B cell (primary cell): ENCODE measurements around the gene DMRT1. TPM values are rescaled to one million over a fixed set of nuclear protein-coding genes. Genes with fewer than 3 reads are reported as not detected.

ENCODE experiments used
- ATAC-seq: fragments of 200-7000 bp; cut with Tn5 transposase; one replicate; pipeline ENCODE4 v1.10.0; 2021; ENCODE audit warnings: low read depth, mild to moderate bottlenecking, moderate number of reproducible peaks, moderate library complexity
- CTCF ChIA-PET: fragments of 350-600 bp; sonication (Branson Sonifier 250); formaldehyde crosslinking; loops from one replicate; lab custom pipeline; 2021; ENCODE audit warnings: antibody characterized with exemption, inconsistent platforms; lab: Charles Lee
- POLR2A ChIA-PET: fragments of 350-600 bp; sonication (Branson Sonifier 250); formaldehyde crosslinking; loops from one replicate; lab custom pipeline; 2021; ENCODE audit warnings: antibody characterized with exemption; lab: Charles Lee
- DNase-seq: peaks from one replicate; pipeline ENCODE4 v3.0.0; 2013
- H2AFZ ChIP-seq: 2 replicates; pipeline ENCODE4 v1.6.1; 2012; ENCODE audit warnings: mild to moderate bottlenecking, low read depth, low read length; ENCODE audit not compliant: insufficient read depth, poor library complexity, severe bottlenecking
- H3K27ac ChIP-seq, 2 donors: 1 replicate in 1 of 2; 2 replicates in 1 of 2; pipeline ENCODE4 v1.5.1; 2012 to 2013; ENCODE audit warnings: low read length in 2 of 2, mild to moderate bottlenecking in 2 of 2, moderate library complexity in 1 of 2
- H3K27me3 ChIP-seq, 4 experiments: fragments of 200-600 bp in 1 of 4; sonication (generic) in 1 of 4; replicated peaks in 1 of 4; 1 replicate in 2 of 4; 2 replicates in 2 of 4; pipeline versions ENCODE4 v1.6.1 to v1.7.0; 2013 to 2016; ENCODE audit warnings: low read length in 3 of 4, mild to moderate bottlenecking in 2 of 4, mixed read lengths in 1 of 4, moderate library complexity in 1 of 4; ENCODE audit not compliant: insufficient read depth in 4 of 4, control insufficient read depth in 3 of 4; ENCODE audit errors: control extremely low read depth in 1 of 4
- H3K36me3 ChIP-seq, 2 experiments: replicated peaks in 1 of 2; 1 replicate in 1 of 2; 2 replicates in 1 of 2; pipeline versions ENCODE4 v1.6.1 to v1.7.1; 2013; ENCODE audit warnings: low read length in 1 of 2; ENCODE audit not compliant: insufficient read depth in 2 of 2, control insufficient read depth in 1 of 2; ENCODE audit errors: control extremely low read depth in 1 of 2, extremely low read depth in 1 of 2
- H3K4me1 ChIP-seq, 2 donors: fragments of 200-600 bp in 1 of 2; sonication (generic) in 1 of 2; 1 replicate in 1 of 2; 2 replicates in 1 of 2; pipeline versions ENCODE4 v1.5.1 to v1.6.1; 2013 to 2017; ENCODE audit warnings: low read length in 2 of 2; ENCODE audit not compliant: control insufficient read depth in 2 of 2, insufficient read depth in 2 of 2
- H3K4me2 ChIP-seq: replicated peaks from 2 replicates; pipeline ENCODE3; 2012; ENCODE audit warnings: mild to moderate bottlenecking, low read depth, low read length; ENCODE audit not compliant: poor library complexity, severe bottlenecking
- H3K4me3 ChIP-seq, 5 experiments: fragments of 200-600 bp in 1 of 5; sonication (generic) in 1 of 5; 1 replicate in 3 of 5; 2 replicates in 2 of 5; pipeline versions ENCODE4 v1.5.1 to v1.7.0; 2011 to 2016; ENCODE audit warnings: low read length in 4 of 5, mild to moderate bottlenecking in 4 of 5, low read depth in 2 of 5, control low read depth in 1 of 5, moderate library complexity in 1 of 5; ENCODE audit not compliant: insufficient read depth in 1 of 5; ENCODE audit errors: control extremely low read depth in 1 of 5, extremely low read depth in 1 of 5
- H3K79me2 ChIP-seq: fragments of 200-600 bp; sonication (generic); one replicate; pipeline ENCODE4 v1.6.0; 2016; ENCODE audit warnings: low read length; ENCODE audit not compliant: control insufficient read depth, insufficient read depth
- H3K9ac ChIP-seq: fragments of 200-600 bp; sonication (generic); 2 replicates; pipeline ENCODE4 v1.6.1; 2017; ENCODE audit warnings: mild to moderate bottlenecking, low read length, moderate library complexity
- H3K9me3 ChIP-seq, 3 donors: one replicate each; pipeline versions ENCODE4 v1.6.1 to v1.7.1; 2013; ENCODE audit warnings: low read length in 2 of 3; ENCODE audit not compliant: control insufficient read depth in 2 of 3, insufficient read depth in 1 of 3; ENCODE audit errors: control extremely low read depth in 1 of 3
- H4K20me1 ChIP-seq: 2 replicates; pipeline ENCODE4 v1.6.0; 2012; ENCODE audit warnings: mild to moderate bottlenecking, low read length; ENCODE audit not compliant: insufficient read depth, control insufficient read depth, poor library complexity, severe bottlenecking
- H3K27ac Mint-ChIP-seq: one replicate; pipeline ENCODE4 v1.8.0; 2021; ENCODE audit warnings: mixed read lengths
- H3K27me3 Mint-ChIP-seq: one replicate; pipeline ENCODE4 v1.8.0; 2021; ENCODE audit warnings: mixed read lengths
- H3K4me1 Mint-ChIP-seq: one replicate; pipeline ENCODE4 v1.8.0; 2021; ENCODE audit warnings: mixed read lengths
- H3K4me3 Mint-ChIP-seq: one replicate; pipeline ENCODE4 v1.8.0; 2021; ENCODE audit warnings: mixed read lengths
- H3K9me3 Mint-ChIP-seq: one replicate; pipeline ENCODE4 v1.8.0; 2022; ENCODE audit warnings: mixed read lengths; ENCODE audit not compliant: insufficient read depth
- EZH2 ChIP-seq: IDR thresholded peaks from 2 replicates; pipeline ENCODE4 v1.6.1; 2012; ENCODE audit warnings: borderline replicate concordance, low read depth, mild to moderate bottlenecking, moderate library complexity, low read length; ENCODE audit not compliant: insufficient read depth, poor library complexity, severe bottlenecking
- WGBS: methylation state at CpG from one replicate; pipeline ENCODE4 v1.1.5; 2013; ENCODE audit warnings: missing lambda C conversion rate; ENCODE audit not compliant: insufficient coverage; 5-methylcytosine and 5-hydroxymethylcytosine counted together
- intact Hi-C: fragments of 100-400 bp; cut with micrococcal nuclease; formaldehyde crosslinking; loops from one replicate; pipeline ENCODE4 v1.10.0; 2022
- polyA plus RNA-seq: library from polyadenylated mRNA; depleted of rRNA; stranded (reverse); fragments of >200 nt; gene quantifications from 2 replicates; pipeline ENCODE4 v1.2.3, GENCODE V29; 2012
- total RNA-seq, 2 donors: library from RNA; stranded (reverse); fragments of 120-200 nt in 1 of 2; gene quantifications; 1 replicate in 1 of 2; 2 replicates in 1 of 2; pipeline versions ENCODE4 v1.2.3 to v1.2.4, GENCODE V29; 2013 to 2022
- TF ChIP-seq, protein P1 (sequence below): fragments of 200-600 bp; IDR thresholded peaks from one replicate; pipeline ENCODE4 v1.8.0; 2022; ENCODE audit warnings: antibody characterized with exemption, mild to moderate bottlenecking

The DMRT1 gene
- total and polyA plus RNA-seq, 2 donors (not counting 1 experiment from before 2014, with no cell fraction given) = not detected

- peaks cover 15% of the 10 kb centered on the region for H3K4me1 Mint-ChIP-seq
- no peak overlapping the region for H3K4me3 ChIP-seq
- DNase-seq (no peak), ATAC-seq (no peak)
- peaks cover 13 to 16% of the 10 kb centered on the region in 2 donors for H3K4me1 ChIP-seq
- intact Hi-C loops = loop anchor here (5.0 kb wide), 1 partner anchor 1194 kb away; no protein-coding TSS in a partner anchor
- ChIA-PET POLR2A (no interaction called here), CTCF (interaction anchor here (1.0 to 2.6 kb wide), 5 partner anchors 10 to 118 kb away, joined by 3 to 27 read pairs (median 4); no protein-coding TSS in a partner anchor)
- H3K9me3 Mint-ChIP-seq = no peaks in the 10 kb centered on the region
- peak overlapping the region; percentile 42 for H3K4me2 ChIP-seq
- no peaks in the 10 kb centered on the region for H3K79me2 ChIP-seq
- peak overlapping the region; percentile 43 for H3K9ac ChIP-seq
- H3K4me3 Mint-ChIP-seq = no peak overlapping the region
- H3K36me3 ChIP-seq = no peaks in the 10 kb centered on the region
- no CpG with 5 or more reads among the region's 5 CpGs for WGBS
- no peak overlapping the region for H3K27ac Mint-ChIP-seq
- no peaks in the 10 kb centered on the region for H3K27me3 ChIP-seq
- H2AFZ ChIP-seq = no peak overlapping the region
- TF ChIP-seq, protein P1, sequence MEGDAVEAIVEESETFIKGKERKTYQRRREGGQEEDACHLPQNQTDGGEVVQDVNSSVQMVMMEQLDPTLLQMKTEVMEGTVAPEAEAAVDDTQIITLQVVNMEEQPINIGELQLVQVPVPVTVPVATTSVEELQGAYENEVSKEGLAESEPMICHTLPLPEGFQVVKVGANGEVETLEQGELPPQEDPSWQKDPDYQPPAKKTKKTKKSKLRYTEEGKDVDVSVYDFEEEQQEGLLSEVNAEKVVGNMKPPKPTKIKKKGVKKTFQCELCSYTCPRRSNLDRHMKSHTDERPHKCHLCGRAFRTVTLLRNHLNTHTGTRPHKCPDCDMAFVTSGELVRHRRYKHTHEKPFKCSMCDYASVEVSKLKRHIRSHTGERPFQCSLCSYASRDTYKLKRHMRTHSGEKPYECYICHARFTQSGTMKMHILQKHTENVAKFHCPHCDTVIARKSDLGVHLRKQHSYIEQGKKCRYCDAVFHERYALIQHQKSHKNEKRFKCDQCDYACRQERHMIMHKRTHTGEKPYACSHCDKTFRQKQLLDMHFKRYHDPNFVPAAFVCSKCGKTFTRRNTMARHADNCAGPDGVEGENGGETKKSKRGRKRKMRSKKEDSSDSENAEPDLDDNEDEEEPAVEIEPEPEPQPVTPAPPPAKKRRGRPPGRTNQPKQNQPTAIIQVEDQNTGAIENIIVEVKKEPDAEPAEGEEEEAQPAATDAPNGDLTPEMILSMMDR = no peak
- TF ChIP-seq EZH2 = no peak
- peaks cover 19% of the 10 kb centered on the region for H3K27me3 Mint-ChIP-seq
- no peaks in the 10 kb centered on the region for H4K20me1 ChIP-seq
- no peaks in the 10 kb centered on the region for H3K9me3 ChIP-seq
- no peak overlapping the region for H3K27ac ChIP-seq
These were observed 51.6 kb downstream of the DMRT1 start for GRCh38 chr9:893115-893514.

DNA sequence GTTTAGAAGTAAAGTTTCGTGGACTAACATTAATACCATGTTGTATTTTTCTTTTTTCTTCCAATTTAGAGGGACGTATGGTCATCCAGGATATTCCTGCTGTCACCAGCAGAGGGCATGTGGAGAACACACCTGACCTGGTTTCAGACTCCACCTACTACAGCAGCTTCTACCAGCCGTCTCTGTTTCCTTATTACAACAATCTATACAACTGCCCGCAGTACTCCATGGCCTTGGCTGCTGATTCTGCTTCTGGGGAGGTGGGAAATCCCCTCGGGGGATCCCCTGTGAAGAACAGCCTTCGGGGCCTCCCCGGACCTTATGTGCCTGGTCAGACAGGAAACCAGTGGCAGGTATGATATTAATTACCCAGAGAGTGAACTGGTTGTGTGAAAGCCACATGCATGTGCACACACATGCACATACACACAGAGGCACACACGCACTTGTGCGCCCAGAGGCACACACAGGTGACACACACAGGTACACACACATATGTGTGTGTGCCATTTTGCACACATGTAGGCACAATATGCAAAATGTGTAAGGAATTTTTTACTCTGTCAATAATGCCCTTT, 52.4 kb downstream of the DMRT1 start:
- H3K9me3 Mint-ChIP-seq = no peaks in the 10 kb centered on the region
- peaks cover 13 to 16% of the 10 kb centered on the region in 2 donors for H3K4me1 ChIP-seq
- H3K4me1 Mint-ChIP-seq = peaks cover 15% of the 10 kb centered on the region
- POLR2A ChIA-PET = no interaction called here
- intact Hi-C loops = loop anchor here (5.0 kb wide), 1 partner anchor 1193 kb away; no protein-coding TSS in a partner anchor
- H3K27ac ChIP-seq = no peak overlapping the region
- H3K4me2 ChIP-seq = peak overlapping the region; percentile 42
- peak; percentile 76 for DNase-seq
- peak overlapping the region; percentile 43 for H3K9ac ChIP-seq
- no peak overlapping the region for H3K4me3 Mint-ChIP-seq
- H3K36me3 ChIP-seq = no peaks in the 10 kb centered on the region
- no peaks in the 10 kb centered on the region for H3K27me3 ChIP-seq
- CTCF ChIA-PET = interaction anchor here (1.0 to 2.6 kb wide), 4 partner anchors 9 to 115 kb away, joined by 4 to 27 read pairs (median 8); no protein-coding TSS in a partner anchor
- no peaks in the 10 kb centered on the region for H3K9me3 ChIP-seq
- peak overlapping the region; percentile 26 for H3K27ac Mint-ChIP-seq
- H3K4me3 ChIP-seq = no peak overlapping the region
- peak overlapping the region; percentile 48 for H2AFZ ChIP-seq
- H3K79me2 ChIP-seq = no peaks in the 10 kb centered on the region
- peak; percentile 95 for ATAC-seq
- WGBS = 0% methylated on average over 2 of the region's 9 CpGs
- no peaks in the 10 kb centered on the region for H4K20me1 ChIP-seq
- no peak for TF ChIP-seq EZH2
- TF ChIP-seq, protein P1 = peak; percentile 76
- H3K27me3 Mint-ChIP-seq = peaks cover 19% of the 10 kb centered on the region
